ENCODE data around the gene B4GAT1. TPM values are rescaled to one million over a fixed set of nuclear protein-coding genes. Genes with fewer than 3 reads are reported as not detected.
"Not testable (repeated sequence)": the region's sequence is repeated elsewhere in the genome, so short reads cannot be mapped to it uniquely, and the experiment has no call there.

B4GAT1 gene
- total RNA-seq, 1 donor from 2014 or later = 20.4 TPM

DNA sequence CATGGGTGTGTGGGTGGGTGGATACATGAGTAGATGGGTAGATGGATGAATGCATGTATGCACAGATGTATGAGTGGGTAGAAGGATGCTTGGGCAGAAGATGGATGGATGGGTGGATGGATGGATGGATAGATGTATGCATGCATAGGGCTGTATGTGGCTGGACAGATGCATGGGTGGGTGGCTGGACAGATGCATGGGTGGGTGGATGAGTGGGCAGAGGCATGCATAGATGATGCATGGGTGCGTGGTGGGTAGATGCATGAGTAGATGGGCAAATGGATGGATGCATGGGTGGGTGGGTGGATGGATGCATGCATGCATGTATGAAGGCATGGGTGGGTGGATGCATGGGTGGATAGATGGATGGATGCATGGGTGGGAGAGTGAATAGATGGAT, 23.7 kb downstream of the B4GAT1 start:
- TF ChIP-seq, protein P1, sequence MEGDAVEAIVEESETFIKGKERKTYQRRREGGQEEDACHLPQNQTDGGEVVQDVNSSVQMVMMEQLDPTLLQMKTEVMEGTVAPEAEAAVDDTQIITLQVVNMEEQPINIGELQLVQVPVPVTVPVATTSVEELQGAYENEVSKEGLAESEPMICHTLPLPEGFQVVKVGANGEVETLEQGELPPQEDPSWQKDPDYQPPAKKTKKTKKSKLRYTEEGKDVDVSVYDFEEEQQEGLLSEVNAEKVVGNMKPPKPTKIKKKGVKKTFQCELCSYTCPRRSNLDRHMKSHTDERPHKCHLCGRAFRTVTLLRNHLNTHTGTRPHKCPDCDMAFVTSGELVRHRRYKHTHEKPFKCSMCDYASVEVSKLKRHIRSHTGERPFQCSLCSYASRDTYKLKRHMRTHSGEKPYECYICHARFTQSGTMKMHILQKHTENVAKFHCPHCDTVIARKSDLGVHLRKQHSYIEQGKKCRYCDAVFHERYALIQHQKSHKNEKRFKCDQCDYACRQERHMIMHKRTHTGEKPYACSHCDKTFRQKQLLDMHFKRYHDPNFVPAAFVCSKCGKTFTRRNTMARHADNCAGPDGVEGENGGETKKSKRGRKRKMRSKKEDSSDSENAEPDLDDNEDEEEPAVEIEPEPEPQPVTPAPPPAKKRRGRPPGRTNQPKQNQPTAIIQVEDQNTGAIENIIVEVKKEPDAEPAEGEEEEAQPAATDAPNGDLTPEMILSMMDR (IDR thresholded peaks at IDR 0.05; ENCODE audit: insufficient read depth, low read length, poor library complexity, severe bottlenecking) = no peak
- Histone ChIP-seq H3K36me3 (ENCODE audit: control insufficient read depth, insufficient read depth, low read length) (no peaks in the 10 kb centered on the region), H3K27me3 (ENCODE audit: control insufficient read depth, insufficient read depth, low read length) (no peaks in the 10 kb centered on the region), H3K4me3 (ENCODE audit: low read depth, low read length) (no peak overlapping the region)
- no peak for DNase-seq (ENCODE audit: low read depth)

DNA sequence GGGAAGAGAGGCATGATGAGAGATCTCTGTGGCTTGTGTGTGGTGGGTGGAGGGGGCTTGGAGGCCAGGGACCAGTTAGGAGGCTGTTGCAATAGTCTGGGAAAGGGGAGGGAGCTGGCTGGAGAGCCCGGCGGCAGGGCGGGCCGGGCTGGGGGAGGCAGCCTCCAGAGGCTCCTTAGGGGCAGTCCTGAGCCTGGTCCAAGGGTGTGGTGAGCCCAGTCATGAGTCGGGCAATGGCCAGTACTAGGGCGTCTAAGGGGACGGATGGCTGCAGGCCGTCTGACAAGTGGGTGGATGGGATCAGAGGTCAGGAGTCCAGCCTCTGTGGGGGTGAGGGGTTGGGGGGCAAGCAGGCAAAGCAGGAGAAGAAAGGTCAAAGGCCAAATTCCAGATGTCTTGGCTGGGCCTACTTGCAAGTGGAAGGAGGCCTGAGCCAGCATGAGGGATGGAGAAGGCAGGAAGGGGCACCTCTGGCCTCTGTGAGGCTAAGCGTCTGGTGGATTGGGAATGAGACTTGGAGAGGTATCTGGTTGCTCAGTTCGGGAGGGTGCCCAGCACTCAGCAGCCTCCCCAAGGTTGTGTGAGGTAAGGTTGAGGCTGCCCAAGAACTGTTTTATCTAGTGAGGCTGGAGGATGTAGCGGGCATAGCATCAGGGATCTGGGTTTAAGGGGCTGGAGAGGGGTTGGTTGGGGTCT, 24.5 kb downstream of the B4GAT1 start:
- TF ChIP-seq, protein P1 (IDR thresholded peaks at IDR 0.05; ENCODE audit: insufficient read depth, low read length, poor library complexity, severe bottlenecking) = no peak
- Histone ChIP-seq H3K36me3 (ENCODE audit: control insufficient read depth, insufficient read depth, low read length) (no peaks in the 10 kb centered on the region), H3K4me3 (ENCODE audit: low read depth, low read length) (no peak overlapping the region), H3K27me3 (ENCODE audit: control insufficient read depth, insufficient read depth, low read length) (no peaks in the 10 kb centered on the region)
- DNase-seq (ENCODE audit: low read depth) = no peak

DNA sequence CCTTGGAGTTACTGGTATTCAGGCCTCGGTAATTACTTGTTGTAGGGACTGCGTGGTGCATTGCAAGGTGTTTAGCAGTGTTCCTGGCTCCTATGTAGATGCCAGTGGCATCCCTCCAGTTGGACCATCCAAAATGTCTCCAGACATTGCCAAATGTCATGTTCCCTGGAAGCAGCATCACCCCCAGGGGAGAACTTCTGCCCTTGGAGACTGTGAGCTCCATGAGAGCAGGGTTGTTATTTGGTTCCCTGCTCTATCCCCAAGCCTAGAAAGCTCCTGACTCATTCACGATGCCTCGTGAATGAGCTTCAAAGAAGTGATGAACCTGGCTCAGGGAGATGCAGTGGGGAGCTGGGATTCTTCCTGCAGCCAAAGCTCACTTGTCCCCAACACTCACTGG, 25.8 kb downstream of the B4GAT1 start:
- Histone ChIP-seq H3K4me3 (ENCODE audit: low read depth, low read length) (no peak overlapping the region), H3K27me3 (ENCODE audit: control insufficient read depth, insufficient read depth, low read length) (no peaks in the 10 kb centered on the region), H3K36me3 (ENCODE audit: control insufficient read depth, insufficient read depth, low read length) (no peaks in the 10 kb centered on the region)
- TF ChIP-seq, protein P1 (IDR thresholded peaks at IDR 0.05; ENCODE audit: insufficient read depth, low read length, poor library complexity, severe bottlenecking) = no peak
- DNase-seq (ENCODE audit: low read depth) = no peak

DNA sequence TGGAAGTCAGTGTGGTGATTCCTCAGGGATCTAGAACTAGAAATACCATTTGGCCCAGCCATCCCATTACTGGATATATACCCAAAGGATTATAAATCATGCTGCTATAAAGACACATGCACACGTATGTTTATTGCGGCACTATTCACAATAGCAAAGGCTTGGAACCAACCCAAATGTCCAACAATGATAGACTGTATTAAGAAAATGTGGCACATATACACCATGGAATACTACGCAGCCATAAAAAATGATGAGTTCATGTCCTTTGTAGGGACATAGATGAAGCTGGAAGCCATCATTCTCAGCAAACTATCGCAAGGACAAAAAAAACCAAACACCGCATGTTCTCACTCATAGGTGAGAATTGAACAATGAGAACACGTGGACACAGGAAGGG, 26.7 kb downstream of the B4GAT1 start:
- H3K27me3 ChIP-seq (ENCODE audit: control insufficient read depth, insufficient read depth, low read length); H3K4me3 ChIP-seq (ENCODE audit: low read depth, low read length); H3K36me3 ChIP-seq (ENCODE audit: control insufficient read depth, insufficient read depth, low read length); DNase-seq (ENCODE audit: low read depth): not testable (repeated sequence)

DNA sequence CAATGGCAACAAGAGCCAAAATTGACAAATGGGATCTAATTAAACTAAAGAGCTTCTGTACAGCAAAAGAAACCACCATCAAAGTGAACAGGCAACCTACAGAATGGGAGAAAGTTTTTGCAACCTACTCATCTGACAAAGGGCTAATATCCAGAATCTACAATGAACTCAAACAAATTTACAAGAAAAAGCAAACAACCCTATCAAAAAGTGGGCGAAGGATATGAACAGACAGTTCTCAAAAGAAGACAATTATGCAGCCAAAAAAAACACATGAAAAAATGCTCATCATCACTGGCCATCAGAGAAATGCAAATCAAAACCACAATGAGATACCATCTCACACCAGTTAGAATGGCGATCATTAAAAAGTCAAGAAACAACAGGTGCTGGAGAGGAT, 27.1 kb downstream of the B4GAT1 start:
- H3K27me3 ChIP-seq (ENCODE audit: control insufficient read depth, insufficient read depth, low read length); DNase-seq (ENCODE audit: low read depth); H3K36me3 ChIP-seq (ENCODE audit: control insufficient read depth, insufficient read depth, low read length); H3K4me3 ChIP-seq (ENCODE audit: low read depth, low read length): not testable (repeated sequence)

DNA sequence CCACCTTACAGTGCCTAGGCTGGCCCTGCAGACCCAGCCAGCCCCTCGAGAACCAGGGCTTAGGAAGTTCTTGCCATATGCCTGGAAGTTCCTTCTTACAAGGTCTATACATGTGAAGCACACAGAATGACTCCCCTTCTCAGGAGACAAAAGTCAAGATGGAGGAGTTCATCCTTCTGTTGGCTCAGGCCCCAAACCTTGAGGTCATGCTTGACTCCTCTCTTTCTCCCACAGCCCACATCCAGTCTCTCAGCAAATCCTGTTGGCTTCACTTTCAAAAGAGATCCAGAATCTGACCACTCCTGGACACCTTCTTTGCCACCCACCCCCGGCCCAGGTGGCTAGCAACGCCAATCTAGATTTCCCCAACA, 28.8 kb downstream of the B4GAT1 start:
- peaks cover 2% of the 10 kb centered on the region for H3K27me3 ChIP-seq (ENCODE audit: control insufficient read depth, insufficient read depth, low read length)
- H3K36me3 ChIP-seq (ENCODE audit: control insufficient read depth, insufficient read depth, low read length) = no peaks in the 10 kb centered on the region
- no peak overlapping the region for H3K4me3 ChIP-seq (ENCODE audit: low read depth, low read length)
- DNase-seq (ENCODE audit: low read depth) = no peak
- TF ChIP-seq, protein P1 (IDR thresholded peaks at IDR 0.05; ENCODE audit: insufficient read depth, low read length, poor library complexity, severe bottlenecking) = no peak
